Measurements from ENCODE around the gene FFAR4. TPM values are rescaled to one million over a fixed set of nuclear protein-coding genes. Genes with fewer than 3 reads are reported as not detected.

FFAR4 gene
- total and polyA plus RNA-seq, 2 experiments from 2014 or later, result 0.06 TPM; not detected in 1

- Mint-ChIP-seq H3K36me3 (ENCODE audit: low read depth) (no peaks in the 10 kb centered on the region), H3K9me3 (no peaks in the 10 kb centered on the region), H3K27me3 (ENCODE audit: insufficient read depth, low read depth, poor library complexity) (peaks cover 37% of the 10 kb centered on the region), H3K4me1 (peaks cover 9% of the 10 kb centered on the region; the same call in 2 of the 3 replicates), H3K4me3 (no peak overlapping the region), H3K27ac (no peak overlapping the region)
- Histone ChIP-seq H3K9me2 (ENCODE audit: insufficient read depth) (no peaks in the 10 kb centered on the region), H3K36me3 (ENCODE audit: insufficient read depth) (no peaks in the 10 kb centered on the region), H3F3A (replicated peaks; ENCODE audit: low read depth) (no peaks in the 10 kb centered on the region), H3K79me2 (replicated peaks; ENCODE audit: insufficient read depth) (no peaks in the 10 kb centered on the region), H2AFZ (no peak overlapping the region; the same call in 1 of the 2 replicates), H3K27me3 (ENCODE audit: insufficient read depth) (peaks cover 53% of the 10 kb centered on the region), H3K27ac (ENCODE audit: low read depth) (no peak overlapping the region), H3K4me2 (no peak overlapping the region), H3K4me1 (ENCODE audit: insufficient read depth) (peaks cover 10% of the 10 kb centered on the region; the same call in 1 of the 2 replicates), H3K4me3 (no peak overlapping the region), H4K20me1 (replicated peaks; ENCODE audit: insufficient read depth) (no peaks in the 10 kb centered on the region)
- no peak for DNase-seq (ENCODE audit: low spot score)
- no peak for TF ChIP-seq ETS1 (IDR thresholded peaks at IDR 0.05)
- no peak for TF ChIP-seq EZH2phosphoT487 (IDR thresholded peaks at IDR 0.05; ENCODE audit: unreplicated experiment)
- TF ChIP-seq CTCF (conservative IDR thresholded peaks at IDR 0.05; ENCODE audit: low read depth in 2 of 2), result no peak
- TF ChIP-seq STAT1 (IDR thresholded peaks at IDR 0.05; ENCODE audit: unreplicated experiment), result no peak
- no peak for TF ChIP-seq ZNF462 (CRISPR knock-in tag; IDR thresholded peaks at IDR 0.05)
- no peak for TF ChIP-seq CREB1 (CRISPR knock-in tag; IDR thresholded peaks at IDR 0.05; ENCODE audit: low read depth)
- no peak for TF ChIP-seq JUNB (IDR thresholded peaks at IDR 0.05; ENCODE audit: unreplicated experiment)
- ATAC-seq, result no peak
Observed at GRCh38 chr10:93604146-93604545, 37.7 kb downstream of the FFAR4 start.
